HCT116 (cell line): ENCODE results near the gene PLA2G10. TPM values are rescaled to one million over a fixed set of nuclear protein-coding genes. Genes with fewer than 3 reads are reported as not detected.
"Not testable (repeated sequence)": the region's sequence is repeated elsewhere in the genome, so short reads cannot be mapped to it uniquely, and the experiment has no call there.

Experiments used
- ATAC-seq: fragments of 200-7000 bp; cut with Tn5 transposase; 2 replicates; pipeline ENCODE4 v1.9.1; 2020; ENCODE audit warnings: mild to moderate bottlenecking, moderate library complexity
- BruUV-seq: library from RNA; stranded (reverse); fragments of 400-500 nt; replicated peaks from 2 replicates; lab custom pipeline; 2021; lab: Mats Ljungman, UMichigan
- CTCF ChIA-PET: fragments of 300-600 bp; sonication (Branson Sonifier 250); formaldehyde crosslinking; loops from one replicate; lab custom pipeline; 2021; ENCODE audit warnings: antibody characterized with exemption; lab: Charles Lee
- POLR2A ChIA-PET: fragments of 300-600, 350-600 bp; sonication (Branson Sonifier 250); formaldehyde crosslinking; loops from one replicate; lab custom pipeline; 2021; ENCODE audit warnings: antibody characterized with exemption; lab: Charles Lee
- RAD21 ChIA-PET, 2 experiments: fragments of 300-600 bp; sonication (Branson Sonifier 250); formaldehyde crosslinking; loops; one replicate each; lab custom pipeline; 2023; ENCODE audit warnings: low total read pairs in 2 of 2; ENCODE audit not compliant: uncharacterized antibody in 2 of 2, unreplicated experiment in 2 of 2, low non-redundant PET in 1 of 2; lab: Charles Lee
- DNase-seq: peaks from one replicate; pipeline ENCODE4 v3.0.0-alpha.2; 2010; ENCODE audit warnings: low read depth, low spot score
- H2AFZ ChIP-seq: fragments of 200-600 bp; shearing (Covaris generic), sonication (generic); 2 replicates; pipeline ENCODE4 v1.6.1; 2017; ENCODE audit warnings: low read depth, mixed run types, mixed read lengths, antibody characterized with exemption, low read length; ENCODE audit not compliant: poor library complexity, severe bottlenecking
- H3K27ac ChIP-seq: 2 replicates; pipeline ENCODE4 v1.5.1; 2012; ENCODE audit warnings: low read depth, low read length
- H3K27me3 ChIP-seq: fragments of 200-600 bp; sonication (generic); 2 replicates; pipeline ENCODE4 v1.6.1; 2016; ENCODE audit warnings: mixed run types, low read length, mixed read lengths; ENCODE audit not compliant: insufficient read depth
- H3K36me3 ChIP-seq, 2 experiments: fragments of 200-500 bp in 1 of 2; fragments of 200-600 bp in 1 of 2; sonication (Bioruptor generic) in 1 of 2; sonication (generic) in 1 of 2; 2 replicates each; pipeline versions ENCODE4 v1.5.1 to v1.6.1; 2014 to 2016; ENCODE audit warnings: low read length in 2 of 2, inconsistent platforms in 1 of 2, mixed read lengths in 1 of 2, mixed run types in 1 of 2; ENCODE audit not compliant: insufficient read depth in 2 of 2, control insufficient read depth in 1 of 2
- H3K4me1 ChIP-seq, 2 experiments: fragments of 200-600 bp in 1 of 2; sonication (generic) in 1 of 2; 2 replicates each; pipeline versions ENCODE4 v1.5.1 to v1.6.1; 2012 to 2017; ENCODE audit warnings: low read length in 2 of 2, inconsistent platforms in 1 of 2, mild to moderate bottlenecking in 1 of 2, mixed read lengths in 1 of 2, mixed run types in 1 of 2, moderate library complexity in 1 of 2; ENCODE audit not compliant: insufficient read depth in 2 of 2, control insufficient read depth in 1 of 2
- H3K4me2 ChIP-seq: fragments of 200-600 bp; sonication (generic); 2 replicates; pipeline ENCODE4 v1.6.1; 2017; ENCODE audit warnings: mixed run types, low read length, mixed read lengths
- H3K4me3 ChIP-seq, 2 experiments: fragments of 200-600 bp in 1 of 2; sonication (generic) in 1 of 2; replicated peaks in 1 of 2; 2 replicates each; pipeline ENCODE4 v1.5.1; 2011 to 2016; ENCODE audit warnings: low read length in 2 of 2, control low read depth in 1 of 2, low read depth in 1 of 2, mild to moderate bottlenecking in 1 of 2, mixed read lengths in 1 of 2, mixed run types in 1 of 2
- H3K79me2 ChIP-seq: fragments of 200-600 bp; sonication (generic); 2 replicates; pipeline ENCODE4 v1.6.1; 2017; ENCODE audit warnings: mild to moderate bottlenecking, mixed run types, low read length, moderate library complexity, mixed read lengths; ENCODE audit not compliant: insufficient read depth
- H3K9ac ChIP-seq: fragments of 200-600 bp; sonication (generic); 2 replicates; pipeline ENCODE4 v1.6.1; 2016; ENCODE audit warnings: low read length, mixed read lengths
- H3K9me2 ChIP-seq: fragments of 200-600 bp; sonication (generic), shearing (Covaris generic); 2 replicates; pipeline ENCODE4 v1.6.1; 2017; ENCODE audit warnings: mixed run types, mild to moderate bottlenecking, moderate library complexity; ENCODE audit not compliant: insufficient read depth
- H3K9me3 ChIP-seq, 2 experiments: fragments of 200-500 bp in 1 of 2; fragments of 200-600 bp in 1 of 2; sonication (Bioruptor generic) in 1 of 2; sonication (generic) in 1 of 2; 2 replicates each; pipeline ENCODE4 v1.6.1; 2014 to 2017; ENCODE audit warnings: low read length in 2 of 2, mixed read lengths in 2 of 2, inconsistent platforms in 1 of 2, low read depth in 1 of 2, mild to moderate bottlenecking in 1 of 2, mixed run types in 1 of 2, moderate library complexity in 1 of 2; ENCODE audit not compliant: control insufficient read depth in 1 of 2, insufficient read depth in 1 of 2
- H4K20me1 ChIP-seq: fragments of 200-600 bp; sonication (generic), shearing (Covaris generic); 2 replicates; pipeline ENCODE4 v1.6.1; 2017; ENCODE audit warnings: mixed run types, mild to moderate bottlenecking, moderate library complexity; ENCODE audit not compliant: insufficient read depth
- intact Hi-C: fragments of 100-400 bp; cut with micrococcal nuclease; formaldehyde crosslinking; loops from 2 replicates; pipeline ENCODE4 v1.10.0; 2022
- total RNA-seq: library from RNA; stranded (reverse); gene quantifications from one replicate; pipeline ENCODE4 v1.2.1, GENCODE V29; 2021; ENCODE audit not compliant: unreplicated experiment

PLA2G10 gene
- total RNA-seq, 1 experiment from 2014 or later = not detected

DNA sequence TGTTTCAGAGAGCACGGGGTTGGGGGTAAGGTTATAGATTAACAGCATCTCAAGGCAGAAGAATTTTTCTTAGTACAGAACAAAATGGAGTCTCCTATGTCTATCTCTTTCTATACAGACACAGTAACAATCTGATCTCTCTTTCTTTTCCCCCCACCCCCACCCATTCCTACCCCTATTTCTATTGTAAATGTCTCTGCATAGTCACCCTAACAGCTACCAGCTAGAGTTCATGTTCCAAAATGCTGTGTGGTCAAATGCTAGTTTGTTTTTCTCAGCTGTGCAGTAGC lies 57.2 kb downstream of the PLA2G10 start:
- H3K36me3 ChIP-seq = peaks cover 3 to 20% of the 10 kb centered on the region in 2 experiments; a peak in 3 of 4 replicates
- H3K9me2 ChIP-seq, H3K4me2 ChIP-seq, H3K4me3 ChIP-seq, H2AFZ ChIP-seq, BruUV-seq, CTCF ChIA-PET, RAD21 ChIA-PET, H3K9me3 ChIP-seq, DNase-seq, H3K27me3 ChIP-seq, H3K9ac ChIP-seq, H3K27ac ChIP-seq, intact Hi-C loops, ATAC-seq, POLR2A ChIA-PET: not testable (repeated sequence)
- H4K20me1 ChIP-seq = peaks cover 16% of the 10 kb centered on the region; the same call in 1 of the 2 replicates
- H3K79me2 ChIP-seq = peaks cover 91% of the 10 kb centered on the region
- H3K4me1 ChIP-seq = peaks cover 6 to 12% of the 10 kb centered on the region in 2 experiments; a peak in 3 of 4 replicates

GRCh38 chr16:14636179-14636950 lies 57.7 kb downstream of the PLA2G10 start:
- H3K27me3 ChIP-seq, H3K4me3 ChIP-seq, H2AFZ ChIP-seq, CTCF ChIA-PET, BruUV-seq, H3K27ac ChIP-seq, RAD21 ChIA-PET, ATAC-seq, H3K9me3 ChIP-seq, H3K9me2 ChIP-seq, intact Hi-C loops, H3K9ac ChIP-seq, H3K4me2 ChIP-seq, DNase-seq, POLR2A ChIA-PET: not testable (repeated sequence)
- H3K79me2 ChIP-seq = peaks cover 85% of the 10 kb centered on the region
- H3K4me1 ChIP-seq = peaks cover 8 to 17% of the 10 kb centered on the region in 2 experiments; a peak in 3 of 4 replicates
- peaks cover 3 to 20% of the 10 kb centered on the region in 2 experiments; a peak in 3 of 4 replicates for H3K36me3 ChIP-seq
- H4K20me1 ChIP-seq = peaks cover 16% of the 10 kb centered on the region; the same call in 1 of the 2 replicates
